UCSD-AML1 (cell line): ENCODE results near the gene BPI.
"Not testable (repeated sequence)": the region's sequence is repeated elsewhere in the genome, so short reads cannot be mapped to it uniquely, and the experiment has no call there.

ENCODE experiments used
- DNase-seq: peaks from one replicate; lab custom pipeline; 2025; ENCODE audit not compliant: unreplicated experiment; lab: John Stamatoyannopoulos, UW

Gene BPI

GRCh38 chr20:38355161-38356012 is 51.4 kb downstream of the BPI start:
- no peak for DNase-seq

- DNase-seq: peak; percentile 39
These were observed 53.8 kb downstream of the BPI start for GRCh38 chr20:38357653-38358207.

DNA sequence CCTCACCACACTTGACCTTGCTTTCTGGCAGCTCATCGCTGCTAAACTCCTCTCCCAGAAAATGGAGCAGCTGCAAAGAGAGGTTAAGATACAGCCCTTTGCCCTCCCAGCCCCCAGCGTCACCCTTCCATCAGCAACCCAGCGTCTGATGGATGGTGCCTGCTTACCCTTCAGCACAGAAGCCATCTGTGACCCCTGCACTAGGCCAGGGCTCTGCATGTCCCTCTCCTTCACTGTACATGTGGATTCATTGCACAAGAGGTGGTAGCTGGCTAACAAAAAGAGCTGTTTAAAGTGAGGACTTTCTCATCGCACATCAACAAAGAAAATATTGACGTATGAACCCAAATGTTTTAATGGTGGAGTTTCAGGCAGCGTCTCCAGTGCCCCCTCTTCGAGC is 54.6 kb downstream of the BPI start:
- no peak for DNase-seq

- no peak for DNase-seq
These were observed 59.2 kb downstream of the BPI start for GRCh38 chr20:38363004-38363747.

- no peak for DNase-seq
These were observed 65.4 kb downstream of the BPI start for GRCh38 chr20:38369389-38369788.

DNA sequence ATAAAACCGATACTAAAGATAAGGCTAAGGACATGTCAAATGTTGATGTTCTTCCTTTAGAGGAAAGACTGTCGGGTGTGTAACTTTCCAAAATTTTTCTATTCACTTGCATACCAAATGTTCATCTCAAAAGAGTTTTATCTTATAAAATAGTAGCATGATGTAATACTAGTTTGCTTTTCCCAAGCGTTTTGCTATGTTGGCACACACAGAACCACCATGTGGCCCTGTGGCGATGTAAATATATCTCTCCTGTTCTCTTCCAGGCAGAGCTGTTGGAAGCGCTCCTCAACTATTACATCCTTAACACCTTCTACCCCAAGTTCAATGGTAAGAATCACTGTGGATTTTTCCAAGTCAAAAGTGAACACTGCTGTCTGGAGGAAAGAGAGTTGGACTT is 68.8 kb downstream of the BPI start:
- DNase-seq: no peak

DNA sequence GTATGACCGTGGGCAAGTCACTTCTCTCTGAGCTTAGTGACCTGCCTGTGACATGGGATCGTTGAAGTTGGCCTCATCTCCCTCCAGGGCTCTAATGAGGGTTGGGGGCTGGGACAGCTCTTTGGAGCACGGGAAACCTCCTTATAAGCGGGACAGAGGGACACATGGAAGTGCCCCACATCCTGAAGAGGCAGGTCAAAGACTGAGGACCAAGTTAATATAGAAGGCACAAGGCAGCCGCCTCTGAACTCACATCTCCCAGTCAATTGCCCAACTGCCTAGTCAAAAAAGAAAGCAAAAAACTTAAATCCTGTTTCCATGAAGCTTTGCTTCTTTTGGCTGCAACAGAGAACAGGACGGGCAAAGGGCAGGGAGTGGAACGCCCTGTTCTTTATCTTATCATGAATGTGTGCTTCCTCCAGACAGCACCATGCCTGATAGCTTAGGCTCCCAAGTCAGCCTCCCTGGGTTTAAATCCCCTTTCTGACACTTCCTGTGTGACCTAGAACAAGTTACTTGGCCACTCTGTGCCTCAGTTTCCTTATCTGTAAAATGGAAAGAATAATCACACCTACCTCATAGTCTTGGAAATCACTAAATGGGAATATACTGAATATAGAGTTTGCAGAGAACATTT is 69.4 kb downstream of the BPI start:
- DNase-seq: no peak

DNA sequence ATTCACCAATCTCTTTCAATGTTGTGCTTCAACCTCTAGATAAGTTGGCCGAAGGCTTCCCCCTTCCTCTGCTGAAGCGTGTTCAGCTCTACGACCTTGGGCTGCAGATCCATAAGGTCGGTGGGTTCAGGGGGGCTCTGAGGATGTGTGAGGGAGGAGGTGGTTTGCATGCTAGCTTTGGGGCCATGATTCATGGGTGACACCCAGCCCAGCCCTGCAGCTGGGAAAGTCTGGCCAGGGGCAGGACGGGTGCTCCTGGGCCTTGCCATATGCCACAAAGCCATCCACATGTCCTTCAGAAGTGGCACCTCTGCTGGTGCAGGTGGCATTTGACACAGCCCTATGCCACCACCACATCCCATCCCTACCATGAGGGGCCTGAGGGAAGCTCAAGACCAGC is 69.9 kb downstream of the BPI start:
- DNase-seq: no peak

DNA sequence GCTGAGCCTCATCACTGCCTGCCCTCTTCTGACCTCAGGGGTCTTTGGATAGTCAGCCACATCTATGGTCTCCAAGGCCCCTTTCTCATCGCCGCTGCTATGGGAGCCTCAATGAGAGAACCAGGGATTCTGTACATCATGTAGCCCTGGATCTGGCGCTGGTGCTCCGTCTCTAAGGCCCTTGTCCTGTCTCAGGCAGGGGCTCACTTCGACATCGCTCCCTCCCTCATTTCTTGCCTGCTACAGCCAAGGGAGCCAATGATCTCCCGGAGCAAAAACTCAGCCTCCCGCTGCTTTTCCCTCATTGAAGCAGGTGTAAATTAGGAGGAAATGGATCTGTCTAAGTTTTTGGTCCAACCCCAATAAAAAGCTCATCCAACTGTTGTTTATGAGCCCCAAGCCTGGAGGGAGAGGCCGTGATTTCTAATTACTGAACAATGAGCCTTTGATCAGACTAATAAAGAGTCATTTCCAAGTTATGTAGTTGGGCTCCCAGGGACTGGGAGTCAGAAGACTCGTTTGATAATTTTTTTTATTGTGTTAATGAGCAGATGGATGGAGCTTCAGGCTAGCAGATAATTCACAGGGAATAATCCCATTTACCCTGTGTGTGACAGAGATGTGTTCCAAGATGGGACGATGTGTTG is 73.2 kb downstream of the BPI start:
- DNase-seq: no peak

DNA sequence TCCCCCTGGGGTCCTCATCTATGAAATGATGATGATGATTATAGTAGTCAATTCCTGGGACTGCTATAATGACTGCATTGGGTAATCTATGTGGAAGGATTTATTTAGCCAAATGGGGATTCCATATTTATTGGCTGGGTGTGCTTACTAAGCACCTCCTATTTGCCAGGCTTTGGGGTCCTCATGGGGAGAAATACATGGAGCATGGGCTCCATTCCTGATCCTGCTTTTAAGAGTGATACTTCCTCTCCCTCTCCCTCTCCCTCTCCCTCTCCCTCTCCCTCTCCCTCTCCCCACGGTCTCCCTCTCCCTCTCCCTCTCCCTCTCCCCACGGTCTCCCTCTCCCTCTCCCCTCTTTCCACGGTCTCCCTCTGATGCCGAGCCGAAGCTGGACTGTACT is 73.9 kb downstream of the BPI start:
- not testable (repeated sequence) for DNase-seq

- DNase-seq: no peak
These were observed 79.2 kb downstream of the BPI start for GRCh38 chr20:38383147-38383546.

GRCh38 chr20:38386004-38386403 is 82.0 kb downstream of the BPI start:
- DNase-seq: no peak

GRCh38 chr20:38386851-38387250 is 82.9 kb downstream of the BPI start:
- DNase-seq: no peak
